GM10847 (cell line): ENCODE data around the gene FASTK.

Source experiments
- POLR2A ChIP-seq: IDR thresholded peaks from 2 replicates; pipeline ENCODE4 v1.6.1; 2011; ENCODE audit not compliant: insufficient read length; ENCODE audit errors: extremely low read depth

Gene FASTK

GRCh38 chr7:151080522-151081169 is at the start of gene FASTK:
Gene FASTK, minus strand, starts transcription at chr7:151080809. Its CDS starts 43 bp downstream, at chr7:151080766.
- peak; percentile 65 for TF ChIP-seq POLR2A

GRCh38 chr7:151129960-151130591 is 49.5 kb upstream of the FASTK start:
- no peak for TF ChIP-seq POLR2A

GRCh38 chr7:151129117-151129959 is 48.7 kb upstream of the FASTK start:
- TF ChIP-seq POLR2A = no peak

- TF ChIP-seq POLR2A = no peak
Measured at GRCh38 chr7:151128716-151129115, 48.1 kb upstream of the FASTK start.

- no peak for TF ChIP-seq POLR2A
Measured at GRCh38 chr7:151128144-151128543, 47.5 kb upstream of the FASTK start.

- no peak for TF ChIP-seq POLR2A
Measured at GRCh38 chr7:151126491-151127137, 46.0 kb upstream of the FASTK start.

- TF ChIP-seq POLR2A = no peak
Measured at GRCh38 chr7:151125846-151126481, 45.4 kb upstream of the FASTK start.

- TF ChIP-seq POLR2A = no peak
Measured at GRCh38 chr7:151125470-151125845, 44.8 kb upstream of the FASTK start.

GRCh38 chr7:151124899-151125399 is 44.3 kb upstream of the FASTK start:
- no peak for TF ChIP-seq POLR2A

- TF ChIP-seq POLR2A = no peak
Measured at GRCh38 chr7:151124481-151124880, 43.9 kb upstream of the FASTK start.

- TF ChIP-seq POLR2A = no peak
Measured at GRCh38 chr7:151123822-151124464, 43.3 kb upstream of the FASTK start.

GRCh38 chr7:151123158-151123821 is 42.7 kb upstream of the FASTK start:
- TF ChIP-seq POLR2A = no peak

- TF ChIP-seq POLR2A = no peak
Measured at GRCh38 chr7:151122796-151123157, 42.2 kb upstream of the FASTK start.

- TF ChIP-seq POLR2A = no peak
Measured at GRCh38 chr7:151122276-151122675, 41.7 kb upstream of the FASTK start.
